Loucy (cell line): ENCODE results near the gene SPACA1.

Source experiments
- EZH2phosphoT487 ChIP-seq: fragments of 200-600 bp; IDR thresholded peaks from 2 replicates; pipeline ENCODE4 v1.6.1; 2018; ENCODE audit warnings: antibody characterized with exemption, mild to moderate bottlenecking, moderate library complexity, borderline replicate concordance
- TF ChIP-seq, protein P1 (sequence below): fragments of 200-600 bp; sonication (generic); conservative IDR thresholded peaks from 2 replicates; pipeline ENCODE4 v1.5.1; 2014; ENCODE audit warnings: mild to moderate bottlenecking, antibody characterized with exemption, low read length

DNA sequence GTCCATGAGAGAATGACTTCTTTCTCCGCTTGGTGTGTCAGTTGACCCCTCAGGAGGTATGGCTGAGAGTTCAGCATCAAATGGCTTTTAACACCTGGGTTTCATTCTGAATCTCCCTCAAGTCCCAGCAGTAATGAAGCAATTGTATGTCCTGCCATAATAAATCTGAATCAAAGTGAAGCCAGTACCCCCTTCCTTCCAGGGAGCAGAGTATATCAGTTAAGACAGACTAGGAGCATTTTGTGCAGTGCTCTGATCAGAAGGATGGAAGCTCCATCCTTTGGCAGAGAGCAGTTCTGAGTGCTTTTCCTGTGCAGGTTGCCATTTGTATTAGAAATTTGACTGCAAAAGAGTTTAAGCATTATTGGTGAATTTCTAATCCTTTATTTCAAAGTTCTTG is 46.9 kb upstream of the SPACA1 start:
- TF ChIP-seq, protein P1, sequence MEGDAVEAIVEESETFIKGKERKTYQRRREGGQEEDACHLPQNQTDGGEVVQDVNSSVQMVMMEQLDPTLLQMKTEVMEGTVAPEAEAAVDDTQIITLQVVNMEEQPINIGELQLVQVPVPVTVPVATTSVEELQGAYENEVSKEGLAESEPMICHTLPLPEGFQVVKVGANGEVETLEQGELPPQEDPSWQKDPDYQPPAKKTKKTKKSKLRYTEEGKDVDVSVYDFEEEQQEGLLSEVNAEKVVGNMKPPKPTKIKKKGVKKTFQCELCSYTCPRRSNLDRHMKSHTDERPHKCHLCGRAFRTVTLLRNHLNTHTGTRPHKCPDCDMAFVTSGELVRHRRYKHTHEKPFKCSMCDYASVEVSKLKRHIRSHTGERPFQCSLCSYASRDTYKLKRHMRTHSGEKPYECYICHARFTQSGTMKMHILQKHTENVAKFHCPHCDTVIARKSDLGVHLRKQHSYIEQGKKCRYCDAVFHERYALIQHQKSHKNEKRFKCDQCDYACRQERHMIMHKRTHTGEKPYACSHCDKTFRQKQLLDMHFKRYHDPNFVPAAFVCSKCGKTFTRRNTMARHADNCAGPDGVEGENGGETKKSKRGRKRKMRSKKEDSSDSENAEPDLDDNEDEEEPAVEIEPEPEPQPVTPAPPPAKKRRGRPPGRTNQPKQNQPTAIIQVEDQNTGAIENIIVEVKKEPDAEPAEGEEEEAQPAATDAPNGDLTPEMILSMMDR, result no peak
- TF ChIP-seq EZH2phosphoT487, result no peak
